Left cardiac atrium (tissue), 4 donors: ENCODE measurements around the gene SLTM. TPM values are rescaled to one million over a fixed set of nuclear protein-coding genes. Genes with fewer than 3 reads are reported as not detected.
"Not testable (repeated sequence)": the region's sequence is repeated elsewhere in the genome, so short reads cannot be mapped to it uniquely, and the experiment has no call there.

Experiments
- ATAC-seq, 2 donors: fragments of 200-7000 bp; cut with Tn5 transposase; one replicate each; pipeline ENCODE4 v1.9.1; 2020; ENCODE audit warnings: mild to moderate bottlenecking in 2 of 2, moderate library complexity in 2 of 2
- DNase-seq: peaks from one replicate; pipeline ENCODE4 v3.0.0-alpha.2; 2020
- intact Hi-C, 2 donors: fragments of 100-400 bp; cut with DNase I; formaldehyde crosslinking; loops; one replicate each; pipeline versions ENCODE4 v1.14.1 to v1.15.1; 2022 to 2023
- total RNA-seq, 2 donors: library from RNA; stranded (reverse); fragmentation: NEBNext Ultra II Directional; extraction: Animal tissue kit (Norgen Biotek cat#: 25700); gene quantifications; one replicate each; pipeline ENCODE4 v1.2.1, GENCODE V29; 2021
- donor health status: DM: no; HTN: yes; CAD: no.
- donor health status: DM: no; HTN: yes; CAD: no; lungs with severe emphysema.
- donor health status: DM: yes; HTN: yes; CAD: no.
- donor health status: Dilated cardiomyopathy.

The SLTM gene
- total RNA-seq, 2 donors from 2014 or later, result 42.1 to 60.6 TPM

GRCh38 chr15:58840048-58840447 lies 93.4 kb downstream of the SLTM start:
- ATAC-seq (no peak), DNase-seq (no peak)
- intact Hi-C loops, result no loop called here

GRCh38 chr15:58839485-58839884 lies 94.0 kb downstream of the SLTM start:
- intact Hi-C loops, result no loop called here
- DNase-seq (no peak), ATAC-seq (no peak)

- intact Hi-C loops, DNase-seq, ATAC-seq: not testable (repeated sequence)
These were observed 99.6 kb downstream of the SLTM start for GRCh38 chr15:58833681-58834426.

- ATAC-seq (no peak), DNase-seq (no peak)
- intact Hi-C loops, result no loop called here
These were observed 102.9 kb downstream of the SLTM start for GRCh38 chr15:58830556-58830955.

Other genes with a start within 250 kb of the SLTM start
- gene ADAM10, start 184.0 kb downstream of the SLTM start, total RNA-seq, result 10 to 100 TPM; 79.8 to 84.8 TPM
- gene MINDY2, start 162.4 kb downstream of the SLTM start, total RNA-seq, result 10 to 100 TPM; 28.7 to 35.5 TPM
- 10 to 100 TPM; 16.7 to 24.7 TPM for gene RNF111, start 54.0 kb upstream of the SLTM start, total RNA-seq
- gene CCNB2, start 171.5 kb upstream of the SLTM start, total RNA-seq, result under 1 TPM; 0.55 to 0.94 TPM